Motor neuron (in vitro differentiated cells): ENCODE data around the gene TMEM126B. TPM values are rescaled to one million over a fixed set of nuclear protein-coding genes. Genes with fewer than 3 reads are reported as not detected.
A peak's percentile ranks its signal among the peaks of the same experiment; 100 is the strongest.
"Not testable (repeated sequence)": the region's sequence is repeated elsewhere in the genome, so short reads cannot be mapped to it uniquely, and the experiment has no call there.

Experiments used
- ATAC-seq, 8 experiments: fragments of 200-7000 bp; cut with Tn5 transposase; replicated peaks in 6 of 8; 2 replicates each; pipeline ENCODE4 v1.8.0; 2021; ENCODE audit warnings: mild to moderate bottlenecking in 8 of 8, moderate library complexity in 8 of 8
- H3K27ac ChIP-seq, 2 donors: fragments of 250-450 bp; sonication (Bioruptor Pico); 2 replicates each; pipeline ENCODE4 v1.9.0; 2021; ENCODE audit warnings: antibody characterized with exemption in 2 of 2, mild to moderate bottlenecking in 2 of 2, moderate library complexity in 1 of 2
- H3K4me1 ChIP-seq, 2 donors: fragments of 250-450 bp; sonication (Bioruptor Pico); replicated peaks in 1 of 2; 2 replicates each; pipeline ENCODE4 v1.6.1; 2021; ENCODE audit warnings: antibody characterized with exemption in 2 of 2, mild to moderate bottlenecking in 2 of 2, moderate library complexity in 1 of 2
- H3K4me3 ChIP-seq, 5 donors: fragments of 250-450 bp; sonication (Bioruptor Pico); 2 replicates each; pipeline ENCODE4 v1.9.0; 2021; ENCODE audit warnings: antibody characterized with exemption in 5 of 5, mild to moderate bottlenecking in 5 of 5, moderate library complexity in 4 of 5
- WGBS, 10 experiments: fragments of 450-650 bp; shearing (Covaris generic); methylation state at CpG; one replicate each; pipeline ENCODE4 v1.0.0; 2022; 5-methylcytosine and 5-hydroxymethylcytosine counted together
- in situ Hi-C, 9 experiments: fragments of 400-800 bp; cut with MboI; loops; one replicate each; pipeline ENCODE4 v1.15.0; 2021; ENCODE audit warnings: low sequenced_read_pairs in 9 of 9, low pct_unique_long_range_greater_than_20kb in 2 of 9; ENCODE audit not compliant: unreplicated experiment in 9 of 9
- total RNA-seq, 8 experiments: library from RNA; unstranded; fragments of 300-600 nt; gene quantifications; 2 replicates each; pipeline versions ENCODE4 v1.2.3 to v1.2.4, GENCODE V29; 2022

TMEM126B gene
- total RNA-seq, 8 experiments from 2014 or later: 31.1 to 102 (median 46.7) TPM

GRCh38 chr11:85611643-85612042 lies 16.8 kb upstream of the TMEM126B start:
- in situ Hi-C loops, ATAC-seq, H3K4me3 ChIP-seq, H3K4me1 ChIP-seq, H3K27ac ChIP-seq: not testable (repeated sequence)
- 57 to 100% (median 85%) methylated on average over 1 to 2 of the region's 2 CpGs for WGBS, 10 experiments

GRCh38 chr11:85619499-85619898 lies 8.9 kb upstream of the TMEM126B start:
- Histone ChIP-seq H3K27ac (no peak overlapping the region), H3K4me3 (no peak overlapping the region), H3K4me1 (no peaks in the 10 kb centered on the region)
- in situ Hi-C loops: no loop called here
- 82 to 100% (median 86%) methylated on average over 1 to 6 of the region's 6 CpGs; no CpG with 5 or more reads in 4 of the 10 experiments for WGBS, 10 experiments
- ATAC-seq: no peak

GRCh38 chr11:85620256-85620655 lies 8.1 kb upstream of the TMEM126B start:
- H3K27ac ChIP-seq: no peak overlapping the region
- no peaks in the 10 kb centered on the region for H3K4me1 ChIP-seq
- no peak overlapping the region for H3K4me3 ChIP-seq
- 71 to 100% (median 92%) methylated on average over 1 to 3 of the region's 3 CpGs for WGBS, 10 experiments
- in situ Hi-C loops: no loop called here
- no peak for ATAC-seq

GRCh38 chr11:85626496-85626895 lies 1.9 kb upstream of the TMEM126B start:
- ATAC-seq: no peak
- H3K4me3 ChIP-seq: peak overlapping the region in 4 of 5 donors; percentile 48 to 89 (median 61)
- WGBS, 10 experiments: 44 to 93% (median 59%) methylated on average over 2 of the region's 2 CpGs; no CpG with 5 or more reads in 1 of the 10 experiments
- H3K4me1 ChIP-seq: peaks cover 7 to 17% of the 10 kb centered on the region in 2 donors
- in situ Hi-C loops: no loop called here
- no peak overlapping the region for H3K27ac ChIP-seq

GRCh38 chr11:85627332-85627997 lies 928 bp upstream of the TMEM126B start, which contains the start of gene DLG2:
TSS of gene DLG2 (minus strand) at chr11:85627344.
- WGBS, 10 experiments: 0 to 9% (median 1%) methylated on average over 1 to 15 of the region's 23 CpGs; no CpG with 5 or more reads in 3 of the 10 experiments
- Histone ChIP-seq H3K4me1 (peaks cover 7 to 17% of the 10 kb centered on the region in 2 donors), H3K27ac (peak within 1 kb of the TSS; percentile 29 to 71), H3K4me3 (peak within 1 kb of the TSS; percentile 48 to 89 (median 67))
- in situ Hi-C loops: no loop called here
- ATAC-seq: peak in 7 of 8 experiments; percentile 6 to 33 (median 23)

- WGBS, 10 experiments: 0 to 2% (median 0%) methylated on average over 4 to 13 of the region's 13 CpGs
- ATAC-seq: peak in 6 of 8 experiments; percentile 4 to 30 (median 10)
- H3K27ac ChIP-seq: peak overlapping the region in 1 of 2 donors; percentile 51
- in situ Hi-C loops: no loop called here
- H3K4me3 ChIP-seq: peak overlapping the region; percentile 48 to 89 (median 67)
- H3K4me1 ChIP-seq: peaks cover 7 to 17% of the 10 kb centered on the region in 2 donors
These were observed 463 bp downstream of the TMEM126B start for GRCh38 chr11:85628771-85629341.

- no peak overlapping the region for H3K4me3 ChIP-seq
- WGBS, 10 experiments: 70 to 100% (median 96%) methylated on average over 1 to 3 of the region's 3 CpGs; no CpG with 5 or more reads in 2 of the 10 experiments
- no peak overlapping the region for H3K27ac ChIP-seq
- no peak for ATAC-seq
- peaks cover 0 to 4% of the 10 kb centered on the region in 2 donors for H3K4me1 ChIP-seq
- in situ Hi-C loops: no loop called here
These were observed 6.4 kb downstream of the TMEM126B start for GRCh38 chr11:85634747-85635146.

- 17 to 90% (median 73%) methylated on average over 1 to 2 of the region's 2 CpGs; no CpG with 5 or more reads in 3 of the 10 experiments for WGBS, 10 experiments
- Histone ChIP-seq H3K4me3 (no peak overlapping the region), H3K4me1 (peaks cover 0 to 6% of the 10 kb centered on the region in 2 donors), H3K27ac (no peak overlapping the region)
- ATAC-seq: no peak
- in situ Hi-C loops: no loop called here
These were observed 14.8 kb downstream of the TMEM126B start for GRCh38 chr11:85643191-85643614.

- in situ Hi-C loops: no loop called here
- Histone ChIP-seq H3K27ac (peak overlapping the region; percentile 59 to 65), H3K4me3 (peak overlapping the region; percentile 48 to 57 (median 50)), H3K4me1 (peaks cover 0 to 13% of the 10 kb centered on the region in 2 donors)
- WGBS, 10 experiments: 0 to 83% (median 50%) methylated on average over 1 to 2 of the region's 2 CpGs; no CpG with 5 or more reads in 1 of the 10 experiments
- ATAC-seq: no peak
These were observed 18.7 kb downstream of the TMEM126B start for GRCh38 chr11:85647078-85647477.

GRCh38 chr11:85647604-85648299 lies 19.4 kb downstream of the TMEM126B start, which contains the start of gene TMEM126A:
TSS of gene TMEM126A (plus strand) at chr11:85647967. CDS start at chr11:85650256, 2,289 bp downstream.
- in situ Hi-C loops: no loop called here
- WGBS, 10 experiments: 0 to 4% (median 0%) methylated on average over 1 to 22 of the region's 33 CpGs; no CpG with 5 or more reads in 2 of the 10 experiments
- peak; percentile 96 to 99 (median 97) for ATAC-seq

GRCh38 chr11:85651118-85651517 lies 22.7 kb downstream of the TMEM126B start:
- Histone ChIP-seq H3K27ac (no peak overlapping the region), H3K4me1 (peaks cover 0 to 13% of the 10 kb centered on the region in 2 donors), H3K4me3 (no peak overlapping the region)
- WGBS, 10 experiments: 70 to 100% (median 100%) methylated on average over 1 of the region's 1 CpG; no CpG with 5 or more reads in 1 of the 10 experiments
- in situ Hi-C loops: no loop called here
- no peak for ATAC-seq

More at GRCh38 chr11:85647604-85648299, 19.4 kb downstream of the TMEM126B start, which contains the start of gene TMEM126A:
- H3K27ac ChIP-seq: peak within 1 kb of the TSS; percentile 59 to 65
- H3K4me3 ChIP-seq: peak within 1 kb of the TSS; percentile 48 to 57 (median 50)
- peaks cover 0 to 13% of the 10 kb centered on the region in 2 donors for H3K4me1 ChIP-seq

- in situ Hi-C loops: no loop called here
- ATAC-seq: no peak
- H3K4me1 ChIP-seq: peaks cover 0 to 7% of the 10 kb centered on the region in 2 donors
- WGBS, 10 experiments: 63 to 92% (median 79%) methylated on average over 2 to 3 of the region's 3 CpGs
- H3K27ac ChIP-seq: no peak overlapping the region
- no peak overlapping the region for H3K4me3 ChIP-seq
These were observed 24.5 kb downstream of the TMEM126B start for GRCh38 chr11:85652786-85653447.
